ENCODE results near the gene ZNF823. TPM values are rescaled to one million over a fixed set of nuclear protein-coding genes. Genes with fewer than 3 reads are reported as not detected.

The ZNF823 gene
- total RNA-seq, 4 donors from 2014 or later = 3.1 to 6.7 (median 5.0) TPM

- Histone ChIP-seq H3K4me3 (no peak overlapping the region), H3K27ac (replicated peaks in 1 of 4) (no peak overlapping the region), H3K4me1 (peaks cover 0 to 3% (median 0%) of the 10 kb centered on the region in 4 donors), H3K9me3 (no peaks in the 10 kb centered on the region), H3K36me3 (no peaks in the 10 kb centered on the region), H3K27me3 (no peaks in the 10 kb centered on the region)
- 63% methylated on average over 2 of the region's 2 CpGs for WGBS
- no peak for DNase-seq (ENCODE audit: extremely low spot score)
- intact Hi-C loops (cut with DNase I) = no loop called here
- TF ChIP-seq CTCF (IDR thresholded peaks at IDR 0.05) (no peak), EP300 (IDR thresholded peaks at IDR 0.05) (no peak), POLR2AphosphoS5 (IDR thresholded peaks at IDR 0.05) (no peak), POLR2A (IDR thresholded peaks at IDR 0.05; ENCODE audit: low read depth) (no peak)
Measured at GRCh38 chr19:11704626-11705025, 34.1 kb downstream of the ZNF823 start.

- Histone ChIP-seq H3K4me3 (no peak overlapping the region), H3K9me3 (no peaks in the 10 kb centered on the region), H3K27ac (replicated peaks in 1 of 4) (no peak overlapping the region), H3K4me1 (peaks cover 0 to 6% (median 3%) of the 10 kb centered on the region in 4 donors), H3K27me3 (no peaks in the 10 kb centered on the region), H3K36me3 (no peaks in the 10 kb centered on the region)
- intact Hi-C loops (cut with DNase I) = loop anchor here (5.0 kb wide), 1 partner anchor 37 kb away; the partner anchor contains the start of gene ZNF823
- no peak for DNase-seq (ENCODE audit: extremely low spot score)
- WGBS = 69% methylated on average over 6 of the region's 6 CpGs
- TF ChIP-seq CTCF (IDR thresholded peaks at IDR 0.05) (peak; percentile 66 to 85 (median 72)), POLR2A (IDR thresholded peaks at IDR 0.05; ENCODE audit: low read depth) (no peak)
Measured at GRCh38 chr19:11699931-11700794, 38.6 kb downstream of the ZNF823 start.

GRCh38 chr19:11698231-11698630, 40.5 kb downstream of the ZNF823 start:
- WGBS = 88% methylated on average over 6 of the region's 6 CpGs
- Histone ChIP-seq H3K4me3 (no peak overlapping the region), H3K36me3 (no peaks in the 10 kb centered on the region), H3K9me3 (no peaks in the 10 kb centered on the region), H3K27ac (replicated peaks in 1 of 4) (no peak overlapping the region), H3K27me3 (no peaks in the 10 kb centered on the region), H3K4me1 (peaks cover 7 to 19% (median 16%) of the 10 kb centered on the region in 4 donors)
- DNase-seq (ENCODE audit: extremely low spot score) = no peak
- intact Hi-C loops (cut with DNase I) = loop anchor here (5.0 kb wide), 1 partner anchor 39 kb away; the partner anchor contains the start of gene ZNF823
- no peak for TF ChIP-seq EP300 (IDR thresholded peaks at IDR 0.05)

- Histone ChIP-seq H3K27me3 (no peaks in the 10 kb centered on the region), H3K36me3 (no peaks in the 10 kb centered on the region), H3K4me3 (no peak overlapping the region), H3K4me1 (peaks cover 7 to 19% (median 16%) of the 10 kb centered on the region in 4 donors), H3K27ac (replicated peaks in 1 of 4) (no peak overlapping the region), H3K9me3 (no peaks in the 10 kb centered on the region)
- intact Hi-C loops (cut with DNase I) = loop anchor here (5.0 kb wide), 1 partner anchor 40 kb away; the partner anchor contains the start of gene ZNF823
- no peak for DNase-seq (ENCODE audit: extremely low spot score)
- 85% methylated on average over 4 of the region's 6 CpGs for WGBS
- no peak for TF ChIP-seq EP300 (IDR thresholded peaks at IDR 0.05)
- no peak for TF ChIP-seq CTCF (IDR thresholded peaks at IDR 0.05)
- TF ChIP-seq POLR2A (IDR thresholded peaks at IDR 0.05; ENCODE audit: low read depth) = no peak
- TF ChIP-seq POLR2AphosphoS5 (IDR thresholded peaks at IDR 0.05) = no peak
Measured at GRCh38 chr19:11697284-11697855, 41.4 kb downstream of the ZNF823 start.

All from esophagus muscularis mucosa (tissue), 4 donors.